GM12801 (cell line): ENCODE data around the gene RBBP4.

Experiments
- TF ChIP-seq, protein P1 (sequence below): IDR thresholded peaks from one replicate; pipeline ENCODE4 v1.5.1; 2011; ENCODE audit warnings: control low read depth; ENCODE audit not compliant: insufficient read length; ENCODE audit errors: extremely low read depth

RBBP4 gene

DNA sequence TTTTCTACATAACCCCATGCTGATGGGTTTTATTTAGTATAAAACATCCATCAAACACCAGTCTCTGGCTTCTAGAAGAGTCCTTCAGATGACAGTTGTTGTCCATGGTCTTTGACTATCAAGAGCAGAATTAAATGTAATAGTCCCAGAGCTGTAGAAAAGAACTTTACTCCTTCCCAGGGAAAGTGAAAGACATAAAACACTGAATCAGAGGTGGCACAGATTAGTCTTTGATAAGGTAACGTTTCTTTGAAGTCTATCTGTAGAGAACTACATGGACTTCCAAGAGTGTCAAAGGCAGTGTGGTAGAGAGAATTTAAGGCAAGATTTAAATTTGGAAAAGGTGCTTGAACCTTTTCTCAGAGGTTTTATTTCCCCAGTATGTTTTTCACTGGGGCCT lies 29.6 kb downstream of the RBBP4 start:
- TF ChIP-seq, protein P1, sequence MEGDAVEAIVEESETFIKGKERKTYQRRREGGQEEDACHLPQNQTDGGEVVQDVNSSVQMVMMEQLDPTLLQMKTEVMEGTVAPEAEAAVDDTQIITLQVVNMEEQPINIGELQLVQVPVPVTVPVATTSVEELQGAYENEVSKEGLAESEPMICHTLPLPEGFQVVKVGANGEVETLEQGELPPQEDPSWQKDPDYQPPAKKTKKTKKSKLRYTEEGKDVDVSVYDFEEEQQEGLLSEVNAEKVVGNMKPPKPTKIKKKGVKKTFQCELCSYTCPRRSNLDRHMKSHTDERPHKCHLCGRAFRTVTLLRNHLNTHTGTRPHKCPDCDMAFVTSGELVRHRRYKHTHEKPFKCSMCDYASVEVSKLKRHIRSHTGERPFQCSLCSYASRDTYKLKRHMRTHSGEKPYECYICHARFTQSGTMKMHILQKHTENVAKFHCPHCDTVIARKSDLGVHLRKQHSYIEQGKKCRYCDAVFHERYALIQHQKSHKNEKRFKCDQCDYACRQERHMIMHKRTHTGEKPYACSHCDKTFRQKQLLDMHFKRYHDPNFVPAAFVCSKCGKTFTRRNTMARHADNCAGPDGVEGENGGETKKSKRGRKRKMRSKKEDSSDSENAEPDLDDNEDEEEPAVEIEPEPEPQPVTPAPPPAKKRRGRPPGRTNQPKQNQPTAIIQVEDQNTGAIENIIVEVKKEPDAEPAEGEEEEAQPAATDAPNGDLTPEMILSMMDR = no peak

DNA sequence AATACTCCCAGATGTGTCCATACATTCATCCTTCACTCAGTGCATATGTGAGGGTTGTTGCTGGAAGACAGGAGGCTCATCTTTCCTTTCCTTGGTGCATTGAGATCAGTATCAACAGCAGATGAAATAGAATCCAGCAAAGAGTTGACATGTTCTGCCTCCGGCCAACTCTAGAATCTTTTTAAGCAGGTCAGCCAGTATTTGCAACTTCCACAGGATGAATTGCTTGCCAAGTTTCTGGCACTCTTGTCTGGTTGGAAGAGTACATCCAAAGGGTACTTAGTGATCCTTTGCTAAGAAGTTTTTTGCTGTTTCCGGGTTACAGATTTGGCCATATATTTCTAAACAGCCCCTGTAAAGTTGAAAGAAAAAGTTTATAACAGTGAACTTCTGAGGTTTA lies 30.5 kb downstream of the RBBP4 start:
- TF ChIP-seq, protein P1 = no peak

DNA sequence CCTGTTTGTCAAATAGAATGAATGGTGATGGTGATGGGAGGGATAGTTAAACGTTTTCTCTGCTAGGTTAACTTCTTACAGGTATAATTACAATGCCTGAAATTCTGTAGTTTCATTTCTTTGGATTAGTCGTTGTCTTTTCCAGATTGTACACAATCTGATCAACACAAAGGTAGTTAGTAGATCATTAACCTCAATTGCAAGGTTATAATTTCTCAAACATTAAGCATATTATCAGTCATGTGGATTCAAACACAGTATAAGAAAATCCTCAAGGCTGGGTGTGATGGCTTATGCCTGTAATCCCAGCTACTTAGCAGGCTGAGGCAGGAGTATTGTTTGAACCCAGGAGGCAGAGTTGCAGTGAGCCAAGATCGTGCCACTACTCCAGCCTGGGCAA lies 31.0 kb downstream of the RBBP4 start:
- TF ChIP-seq, protein P1 = no peak

DNA sequence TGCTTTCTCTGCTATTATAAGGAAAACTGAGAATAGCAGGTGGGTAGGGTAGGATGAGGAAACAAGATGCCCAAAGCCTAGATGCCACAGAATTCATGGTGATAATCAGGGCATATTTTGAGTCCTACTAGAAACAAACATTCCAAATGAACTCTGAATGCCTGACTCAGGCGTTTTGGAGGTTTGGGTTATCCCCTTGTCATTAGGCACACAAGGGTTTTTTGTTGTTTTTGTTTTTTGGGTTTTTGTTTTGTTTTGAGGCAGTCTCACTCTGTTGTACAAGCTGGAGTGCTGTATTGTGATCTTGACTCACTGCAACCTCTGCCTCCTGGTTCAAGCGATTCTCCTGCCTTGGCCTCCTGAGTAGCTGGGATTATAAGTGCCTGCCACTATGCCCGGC lies 32.4 kb downstream of the RBBP4 start:
- TF ChIP-seq, protein P1 = no peak

DNA sequence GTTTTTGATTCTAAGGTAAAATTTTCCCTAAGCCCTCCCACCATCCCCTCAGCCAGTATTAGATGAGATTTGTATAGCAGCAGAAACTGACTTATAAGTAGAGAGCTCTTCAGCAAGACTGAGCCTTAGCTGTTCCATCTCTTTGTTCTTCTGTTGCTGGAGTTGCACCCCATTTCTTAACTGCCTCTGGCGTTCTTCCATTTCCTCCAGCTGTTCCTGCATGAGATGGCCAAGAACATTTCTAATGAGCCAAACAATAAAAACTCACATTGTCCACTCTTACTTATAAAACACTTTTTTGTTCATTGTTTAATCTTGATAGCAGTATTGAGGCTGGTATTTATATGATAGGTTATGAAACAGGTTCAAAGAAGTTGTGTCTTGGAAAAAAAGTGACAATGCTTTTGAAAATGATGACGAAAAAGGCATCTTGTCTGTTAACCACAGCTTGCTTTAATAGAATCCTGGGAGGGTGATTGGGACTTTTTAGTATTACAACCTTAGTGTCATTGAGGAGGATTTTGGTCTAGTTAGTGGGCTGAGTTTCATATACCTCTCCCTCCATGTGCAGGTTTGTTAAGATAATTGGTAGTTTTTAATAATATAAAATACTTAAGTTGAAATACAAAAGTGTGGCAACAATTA lies 33.3 kb downstream of the RBBP4 start:
- TF ChIP-seq, protein P1 = no peak

DNA sequence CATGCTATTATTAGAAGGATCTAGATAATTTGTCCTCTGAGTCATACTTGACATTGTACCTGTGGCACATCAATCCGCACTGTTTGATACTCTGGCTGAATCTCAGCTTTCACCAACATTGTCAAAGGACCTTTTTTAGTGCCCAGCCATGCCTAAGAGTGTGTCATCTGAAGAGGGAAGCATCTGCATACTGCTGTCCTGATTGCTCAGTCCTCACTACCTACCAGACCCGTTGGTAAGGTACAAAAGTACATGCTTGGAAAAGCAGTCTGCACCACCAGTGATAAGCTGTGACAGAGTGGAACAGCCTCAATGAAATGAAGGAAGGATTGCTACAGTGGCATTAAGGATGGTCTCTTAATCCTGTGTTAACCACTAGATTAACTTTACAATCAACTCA lies 34.5 kb downstream of the RBBP4 start:
- TF ChIP-seq, protein P1 = no peak

DNA sequence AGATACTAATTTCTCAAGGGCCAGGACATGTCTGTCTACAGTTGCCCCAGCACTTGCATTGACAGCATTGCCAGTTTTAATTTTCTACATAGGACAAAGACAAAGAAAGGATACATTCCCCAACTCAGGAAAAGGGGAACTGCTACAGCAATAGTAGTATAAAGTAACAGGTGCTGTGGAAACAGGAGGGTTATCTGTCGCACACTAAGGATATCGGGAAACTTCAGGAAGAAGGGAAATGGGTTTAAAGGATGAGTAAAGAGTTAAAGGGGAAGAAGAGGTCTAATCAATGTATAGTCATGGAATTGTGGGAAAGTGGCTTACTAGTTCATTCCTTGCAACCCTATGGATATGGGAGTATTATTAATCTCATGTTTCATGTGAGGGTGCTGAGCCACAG lies 35.4 kb downstream of the RBBP4 start:
- TF ChIP-seq, protein P1 = no peak
